GM13977 (cell line): Measurements from ENCODE around the gene GYS1.

Experiments used
- DNase-seq: peaks from one replicate; pipeline ENCODE4 v3.0.0; 2012; ENCODE audit warnings: low spot score
- in situ Hi-C: fragments of 300-500 bp; cut with MboI; formaldehyde crosslinking; loops from one replicate; pipeline ENCODE4 v1.12.0; 2022; ENCODE audit warnings: low sequenced_read_pairs, low pct_unique_long_range_greater_than_20kb, mixed read lengths, inconsistent platforms; ENCODE audit not compliant: unreplicated experiment
- TF ChIP-seq, protein P1 (sequence below): IDR thresholded peaks from 2 replicates; pipeline ENCODE4 v1.5.1; 2012; ENCODE audit warnings: mild to moderate bottlenecking, control low read depth; ENCODE audit not compliant: insufficient read depth; ENCODE audit errors: extremely low read depth, missing control alignments

GYS1 gene

DNA sequence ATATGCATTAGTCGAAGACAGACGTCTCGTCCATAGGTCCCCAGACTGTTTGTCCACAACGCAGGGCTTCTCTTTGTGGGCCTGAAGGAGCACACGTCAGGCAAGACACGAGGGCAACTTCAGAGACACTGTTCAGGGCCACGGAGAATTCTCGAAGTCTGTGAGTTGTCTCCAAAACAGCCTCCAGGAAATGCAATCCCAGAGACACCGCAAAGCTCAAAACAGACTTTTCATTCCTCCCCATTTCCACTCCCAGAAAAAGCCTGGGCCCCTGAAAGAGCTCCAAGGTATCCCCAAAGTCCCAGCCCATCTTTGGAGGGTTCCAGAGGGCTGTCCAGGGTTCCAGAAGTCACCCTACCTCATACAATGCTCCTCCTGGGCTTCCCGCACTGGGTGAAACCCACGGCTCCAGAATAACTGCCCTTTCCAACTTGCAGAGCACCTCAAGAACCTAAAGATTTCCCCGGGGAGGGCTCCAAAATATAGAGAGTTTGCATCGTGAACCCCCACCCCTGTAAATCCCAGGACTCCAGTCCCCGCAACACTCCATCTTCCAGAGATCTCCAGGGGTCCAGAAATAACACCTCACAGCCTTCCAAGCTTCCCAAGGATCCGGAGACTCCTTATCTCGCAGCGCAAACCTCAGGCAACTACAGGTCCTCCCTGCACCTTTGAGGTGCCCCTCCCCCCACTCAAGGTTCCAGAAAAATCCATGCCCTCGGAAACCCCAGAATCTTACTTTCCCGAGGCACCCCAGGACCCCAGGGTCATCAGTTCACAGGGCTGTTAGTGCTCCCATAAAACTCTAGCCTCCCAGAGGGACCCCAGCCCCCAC is 28.7 kb downstream of the GYS1 start:
- in situ Hi-C loops: loop anchor here (25.0 kb wide), 2 partner anchors 102 to 327 kb away; partner anchors contain the start of genes CA11, DBP, PLEKHA4 and PPP1R15A
- DNase-seq: no peak
- TF ChIP-seq, protein P1, sequence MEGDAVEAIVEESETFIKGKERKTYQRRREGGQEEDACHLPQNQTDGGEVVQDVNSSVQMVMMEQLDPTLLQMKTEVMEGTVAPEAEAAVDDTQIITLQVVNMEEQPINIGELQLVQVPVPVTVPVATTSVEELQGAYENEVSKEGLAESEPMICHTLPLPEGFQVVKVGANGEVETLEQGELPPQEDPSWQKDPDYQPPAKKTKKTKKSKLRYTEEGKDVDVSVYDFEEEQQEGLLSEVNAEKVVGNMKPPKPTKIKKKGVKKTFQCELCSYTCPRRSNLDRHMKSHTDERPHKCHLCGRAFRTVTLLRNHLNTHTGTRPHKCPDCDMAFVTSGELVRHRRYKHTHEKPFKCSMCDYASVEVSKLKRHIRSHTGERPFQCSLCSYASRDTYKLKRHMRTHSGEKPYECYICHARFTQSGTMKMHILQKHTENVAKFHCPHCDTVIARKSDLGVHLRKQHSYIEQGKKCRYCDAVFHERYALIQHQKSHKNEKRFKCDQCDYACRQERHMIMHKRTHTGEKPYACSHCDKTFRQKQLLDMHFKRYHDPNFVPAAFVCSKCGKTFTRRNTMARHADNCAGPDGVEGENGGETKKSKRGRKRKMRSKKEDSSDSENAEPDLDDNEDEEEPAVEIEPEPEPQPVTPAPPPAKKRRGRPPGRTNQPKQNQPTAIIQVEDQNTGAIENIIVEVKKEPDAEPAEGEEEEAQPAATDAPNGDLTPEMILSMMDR: no peak

GRCh38 chr19:48963371-48964204 is 29.5 kb downstream of the GYS1 start:
- in situ Hi-C loops: loop anchor here (25.0 kb wide), 2 partner anchors 101 to 326 kb away; partner anchors contain the start of genes CA11, DBP, PLEKHA4 and PPP1R15A
- DNase-seq: peak; percentile 88
- TF ChIP-seq, protein P1: no peak

GRCh38 chr19:48962849-48963165 is 30.3 kb downstream of the GYS1 start:
- in situ Hi-C loops: loop anchor here (25.0 kb wide), 2 partner anchors 101 to 326 kb away; partner anchors contain the start of genes CA11, DBP, PLEKHA4 and PPP1R15A
- DNase-seq: no peak
- TF ChIP-seq, protein P1: no peak

DNA sequence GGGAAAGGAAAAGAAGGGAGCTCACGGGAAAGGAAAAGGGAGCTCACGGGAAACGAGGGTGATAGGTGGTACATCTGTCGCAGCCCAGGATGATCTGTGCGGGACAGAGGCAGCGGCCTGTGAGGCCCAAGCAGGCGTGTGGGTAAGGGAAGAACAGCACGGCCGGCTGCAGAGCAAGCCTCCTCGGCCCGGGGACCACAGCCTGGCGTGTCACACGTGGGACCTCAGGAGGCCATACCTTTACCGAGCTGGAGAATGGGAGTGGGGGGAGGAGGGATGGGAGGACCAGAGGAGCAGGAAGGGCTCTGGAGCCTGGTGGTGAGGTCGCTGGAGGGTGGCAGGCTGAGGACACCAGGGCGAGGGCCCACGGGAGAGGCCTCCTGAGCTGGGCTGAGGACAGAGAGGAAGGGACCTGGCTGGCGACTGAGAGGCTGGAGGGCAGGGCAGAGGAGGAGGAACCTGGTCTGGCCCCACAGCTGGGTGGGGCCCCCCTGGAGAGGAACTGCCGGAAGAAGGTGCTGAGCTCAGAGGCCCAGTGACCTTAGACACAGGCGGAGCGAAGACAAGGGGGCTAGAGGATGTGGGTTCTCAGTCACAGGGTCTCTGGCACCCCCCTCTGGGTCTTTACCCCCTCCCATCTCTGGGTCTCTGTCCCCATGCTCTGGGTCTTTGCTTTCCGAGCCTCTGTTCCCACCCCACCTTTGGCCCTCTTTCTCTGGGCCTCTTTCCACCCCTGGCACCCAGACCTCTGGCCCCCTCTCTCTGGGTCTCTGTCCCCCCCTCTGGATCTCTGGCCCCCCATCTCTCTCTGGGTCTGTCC is 30.9 kb downstream of the GYS1 start:
- in situ Hi-C loops: loop anchor here (25.0 kb wide), 2 partner anchors 100 to 325 kb away; partner anchors contain the start of genes CA11, DBP, PLEKHA4 and PPP1R15A
- peak; percentile 84 for DNase-seq

DNA sequence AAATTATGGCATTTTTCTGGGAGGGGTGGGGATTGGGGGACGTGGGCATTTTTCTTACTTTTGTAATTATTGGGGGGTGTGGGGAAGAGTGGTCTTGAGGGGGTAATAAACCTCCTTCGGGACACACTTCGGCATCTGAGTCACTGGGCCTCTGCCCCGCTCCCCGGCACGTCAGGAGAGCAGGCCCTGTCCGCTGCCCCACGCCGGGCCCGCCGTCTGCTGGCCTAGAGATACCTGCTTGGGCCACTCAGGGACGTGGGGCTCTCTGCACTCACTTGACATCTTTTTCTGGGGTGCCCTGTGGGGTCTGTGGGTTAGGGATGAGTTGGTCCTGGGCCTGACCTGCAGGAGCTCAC is 31.5 kb downstream of the GYS1 start:
- in situ Hi-C loops: loop anchor here (25.0 kb wide), 2 partner anchors 99 to 324 kb away; partner anchors contain the start of genes CA11, DBP, PLEKHA4 and PPP1R15A
- DNase-seq: no peak
- TF ChIP-seq, protein P1: no peak

More for the DNA sequence above, 30.9 kb downstream of the GYS1 start:
- TF ChIP-seq, protein P1: no peak

DNA sequence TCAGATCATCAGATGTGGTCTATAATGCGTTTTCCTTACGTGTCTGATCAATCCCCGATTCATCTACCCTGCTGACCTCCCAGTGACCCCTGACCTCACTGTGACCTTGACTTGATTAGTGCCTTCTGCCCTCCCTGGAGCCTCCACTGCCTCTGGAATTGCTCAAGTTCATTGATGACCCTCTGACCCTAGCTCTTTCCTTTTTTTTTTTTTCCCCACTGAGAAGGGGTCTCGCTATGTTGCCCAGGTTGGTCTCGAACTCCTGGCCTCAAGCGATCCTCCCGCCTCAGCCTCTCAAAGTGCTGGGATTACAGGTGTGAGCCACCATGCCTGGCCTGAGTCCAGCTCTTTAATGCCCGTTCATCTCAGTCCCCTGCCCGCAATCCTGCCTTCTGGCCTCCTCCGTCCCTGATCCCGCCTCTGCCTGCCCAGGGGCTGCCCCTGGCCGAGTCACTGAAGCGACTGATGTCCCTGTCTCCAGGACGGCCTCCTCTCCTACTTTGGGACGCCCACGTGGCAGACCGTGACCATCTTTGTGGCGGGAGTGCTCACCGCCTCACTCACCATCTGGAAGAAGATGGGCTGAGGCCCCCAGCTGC is 32.0 kb downstream of the GYS1 start:
- TF ChIP-seq, protein P1: no peak
- no peak for DNase-seq
- in situ Hi-C loops: loop anchor here (25.0 kb wide), 2 partner anchors 99 to 324 kb away; partner anchors contain the start of genes CA11, DBP, PLEKHA4 and PPP1R15A
